ENCODE measurements around the gene SACS.

DNA sequence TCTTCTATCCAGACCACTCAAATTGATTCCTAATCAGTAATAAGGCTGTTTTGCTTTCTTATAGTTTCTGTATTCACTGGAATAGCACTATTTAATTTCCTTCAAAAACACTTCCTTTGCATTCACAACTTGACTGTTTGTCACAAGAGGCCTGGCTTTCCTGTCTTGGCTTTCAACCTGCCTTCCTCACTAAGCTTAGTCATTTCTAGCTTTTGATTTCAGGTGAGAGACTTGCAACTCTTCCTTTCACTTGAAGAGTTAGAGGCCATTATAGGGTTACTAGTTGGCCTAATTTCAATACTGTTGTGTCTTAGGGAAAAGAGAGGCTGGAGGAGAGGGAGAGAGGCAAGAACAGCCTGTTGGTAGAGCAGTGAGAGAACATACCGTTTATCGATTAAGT, 47.0 kb downstream of the SACS start:
- TF ChIP-seq, protein P1, sequence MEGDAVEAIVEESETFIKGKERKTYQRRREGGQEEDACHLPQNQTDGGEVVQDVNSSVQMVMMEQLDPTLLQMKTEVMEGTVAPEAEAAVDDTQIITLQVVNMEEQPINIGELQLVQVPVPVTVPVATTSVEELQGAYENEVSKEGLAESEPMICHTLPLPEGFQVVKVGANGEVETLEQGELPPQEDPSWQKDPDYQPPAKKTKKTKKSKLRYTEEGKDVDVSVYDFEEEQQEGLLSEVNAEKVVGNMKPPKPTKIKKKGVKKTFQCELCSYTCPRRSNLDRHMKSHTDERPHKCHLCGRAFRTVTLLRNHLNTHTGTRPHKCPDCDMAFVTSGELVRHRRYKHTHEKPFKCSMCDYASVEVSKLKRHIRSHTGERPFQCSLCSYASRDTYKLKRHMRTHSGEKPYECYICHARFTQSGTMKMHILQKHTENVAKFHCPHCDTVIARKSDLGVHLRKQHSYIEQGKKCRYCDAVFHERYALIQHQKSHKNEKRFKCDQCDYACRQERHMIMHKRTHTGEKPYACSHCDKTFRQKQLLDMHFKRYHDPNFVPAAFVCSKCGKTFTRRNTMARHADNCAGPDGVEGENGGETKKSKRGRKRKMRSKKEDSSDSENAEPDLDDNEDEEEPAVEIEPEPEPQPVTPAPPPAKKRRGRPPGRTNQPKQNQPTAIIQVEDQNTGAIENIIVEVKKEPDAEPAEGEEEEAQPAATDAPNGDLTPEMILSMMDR (IDR thresholded peaks at IDR 0.05; ENCODE audit: poor library complexity) = no peak
- TF ChIP-seq EZH2phosphoT487 (IDR thresholded peaks at IDR 0.05; ENCODE audit: low read depth, severe bottlenecking, unreplicated experiment) = no peak

Measured in hepatocyte (in vitro differentiated cells).